SK-N-SH (cell line): ENCODE measurements around the gene ZNF296. TPM values are rescaled to one million over a fixed set of nuclear protein-coding genes. Genes with fewer than 3 reads are reported as not detected.

ENCODE experiments used
- CTCF ChIA-PET: fragments of 300-600, 350-600 bp; formaldehyde crosslinking; extraction: SDS; loops from one replicate; lab custom pipeline; 2021; lab: Yijun Ruan, JAX
- POLR2A ChIA-PET: fragments of 350-600 bp; sonication (Branson Sonifier 250); formaldehyde crosslinking; extraction: SDS; loops from one replicate; lab custom pipeline; 2020; ENCODE audit warnings: antibody characterized with exemption, inconsistent platforms; lab: Yijun Ruan, JAX
- DNase-seq: peaks from one replicate; pipeline ENCODE4 v3.0.0; 2012
- H2AFZ ChIP-seq: fragments of 200-600 bp; sonication (generic); 2 replicates; pipeline ENCODE4 v1.8.1; 2016; ENCODE audit warnings: antibody characterized with exemption, mild to moderate bottlenecking, low read depth
- H3F3A ChIP-seq: fragments of 200-600 bp; sonication (generic); replicated peaks from 2 replicates; pipeline ENCODE3; 2016; ENCODE audit warnings: antibody characterized with exemption, mild to moderate bottlenecking; ENCODE audit not compliant: insufficient read depth
- H3K27ac ChIP-seq, 2 experiments: fragments of 200-500 bp in 1 of 2; fragments of 200-600 bp in 1 of 2; sonication (Bioruptor generic) in 1 of 2; sonication (generic), shearing (Covaris generic) in 1 of 2; 2 replicates each; pipeline versions ENCODE4 v1.5.1 to v1.6.1; 2014 to 2016; ENCODE audit warnings: low read depth in 2 of 2, inconsistent platforms in 1 of 2, low read length in 1 of 2, mild to moderate bottlenecking in 1 of 2, mixed read lengths in 1 of 2
- H3K27me3 ChIP-seq: fragments of 200-600 bp; sonication (generic), shearing (Covaris generic); 2 replicates; pipeline ENCODE4 v1.6.1; 2016; ENCODE audit warnings: mixed run types; ENCODE audit not compliant: insufficient read depth
- H3K36me3 ChIP-seq, 2 experiments: fragments of 200-500 bp in 1 of 2; fragments of 200-600 bp in 1 of 2; sonication (Bioruptor generic) in 1 of 2; sonication (generic) in 1 of 2; replicated peaks in 1 of 2; 2 replicates each; pipeline versions ENCODE3 to v1.5.1; 2014 to 2016; ENCODE audit warnings: low read length in 1 of 2, mild to moderate bottlenecking in 1 of 2; ENCODE audit not compliant: insufficient read depth in 2 of 2, control insufficient read depth in 1 of 2
- H3K4me1 ChIP-seq, 2 experiments: fragments of 200-500 bp in 1 of 2; fragments of 200-600 bp in 1 of 2; sonication (Bioruptor generic) in 1 of 2; sonication (generic), shearing (Covaris generic) in 1 of 2; 2 replicates each; pipeline versions ENCODE4 v1.5.1 to v1.6.1; 2014 to 2016; ENCODE audit warnings: low read depth in 1 of 2, low read length in 1 of 2, mixed run types in 1 of 2; ENCODE audit not compliant: insufficient read depth in 2 of 2, control insufficient read depth in 1 of 2
- H3K4me2 ChIP-seq: fragments of 200-600 bp; sonication (generic), shearing (Covaris generic); 2 replicates; pipeline ENCODE4 v1.6.1; 2017; ENCODE audit warnings: mixed run types
- H3K4me3 ChIP-seq, 2 experiments: fragments of 200-500 bp in 1 of 2; fragments of 200-600 bp in 1 of 2; sonication (Bioruptor generic) in 1 of 2; sonication (generic), shearing (Covaris generic) in 1 of 2; 2 replicates each; pipeline versions ENCODE4 v1.5.1 to v1.8.1; 2014 to 2016; ENCODE audit warnings: low read depth in 2 of 2, inconsistent platforms in 1 of 2, low read length in 1 of 2, mild to moderate bottlenecking in 1 of 2, mixed read lengths in 1 of 2, moderate library complexity in 1 of 2
- H3K79me2 ChIP-seq: fragments of 200-600 bp; sonication (generic); 2 replicates; pipeline ENCODE4 v1.8.1; 2017; ENCODE audit warnings: mild to moderate bottlenecking; ENCODE audit not compliant: insufficient read depth
- H3K9ac ChIP-seq: fragments of 200-600 bp; sonication (generic); 2 replicates; pipeline ENCODE4 v1.6.1; 2017; ENCODE audit warnings: mixed run types
- H3K9me2 ChIP-seq: fragments of 200-600 bp; sonication (generic); 2 replicates; pipeline ENCODE4 v1.6.1; 2017; ENCODE audit warnings: mixed run types
- H3K9me3 ChIP-seq: fragments of 200-600 bp; sonication (generic); 2 replicates; pipeline ENCODE4 v1.6.1; 2017; ENCODE audit warnings: mixed run types, mild to moderate bottlenecking, moderate library complexity
- H4K20me1 ChIP-seq: fragments of 200-600 bp; sonication (generic); 2 replicates; pipeline ENCODE4 v1.6.1; 2017; ENCODE audit warnings: mild to moderate bottlenecking, mixed run types; ENCODE audit not compliant: insufficient read depth
- CHD2 ChIP-seq: fragments of 150-350 bp; IDR thresholded peaks from 2 replicates; pipeline ENCODE4 v1.6.1; 2018; ENCODE audit warnings: low read length; ENCODE audit not compliant: partially characterized antibody
- EP300 ChIP-seq, 2 experiments: IDR thresholded peaks; 2 replicates each; pipeline versions ENCODE4 v1.4.0 to v1.6.1; 2012; ENCODE audit warnings: borderline replicate concordance in 1 of 2, low read depth in 1 of 2, low read length in 1 of 2
- EZH2phosphoT487 ChIP-seq: fragments of 200-600 bp; sonication (generic); IDR thresholded peaks from 2 replicates; pipeline ENCODE4 v1.6.1; 2017; ENCODE audit warnings: low read depth, mixed run types, mild to moderate bottlenecking, antibody characterized with exemption, moderate library complexity, borderline replicate concordance
- FOXM1 ChIP-seq: IDR thresholded peaks from 2 replicates; pipeline ENCODE4 v1.4.0; 2012; ENCODE audit warnings: low read depth, mild to moderate bottlenecking
- GATA2 ChIP-seq: sonication (generic); formaldehyde crosslinking; IDR thresholded peaks from 2 replicates; pipeline ENCODE4 v1.5.0; 2020; ENCODE audit warnings: mild to moderate bottlenecking, missing genetic modification reagents
- JUND ChIP-seq: IDR thresholded peaks from 2 replicates; pipeline ENCODE4 v1.4.0; 2012
- MEF2A ChIP-seq: IDR thresholded peaks from 2 replicates; pipeline ENCODE4 v1.4.0; 2012; ENCODE audit warnings: low read depth, borderline replicate concordance
- MXI1 ChIP-seq: IDR thresholded peaks from 2 replicates; pipeline ENCODE4 v1.6.1; 2012; ENCODE audit warnings: mild to moderate bottlenecking, low read depth, low read length, improper control_type of control experiment
- NFIC ChIP-seq: IDR thresholded peaks from 2 replicates; pipeline ENCODE4 v1.4.0; 2012; ENCODE audit warnings: borderline replicate concordance
- NRF1 ChIP-seq: IDR thresholded peaks from 2 replicates; pipeline ENCODE4 v1.6.1; 2012; ENCODE audit warnings: low read depth, mild to moderate bottlenecking, low read length
- POLR2AphosphoS5 ChIP-seq: IDR thresholded peaks from 2 replicates; pipeline ENCODE4 v1.6.1; 2012; ENCODE audit warnings: low read depth, low read length
- RAD21 ChIP-seq: IDR thresholded peaks from 2 replicates; pipeline ENCODE4 v1.6.1; 2012; ENCODE audit warnings: mild to moderate bottlenecking, low read length
- RCOR1 ChIP-seq: fragments of 150-350 bp; IDR thresholded peaks from 2 replicates; pipeline ENCODE4 v1.6.1; 2017; ENCODE audit warnings: antibody characterized with exemption, low read length
- TAF1 ChIP-seq: IDR thresholded peaks from 2 replicates; pipeline ENCODE4 v1.6.1; 2012; ENCODE audit warnings: low read depth, mild to moderate bottlenecking, low read length, moderate library complexity, borderline replicate concordance
- TCF12 ChIP-seq: IDR thresholded peaks from 2 replicates; pipeline ENCODE4 v1.4.0; 2012
- TEAD4 ChIP-seq: IDR thresholded peaks from 2 replicates; pipeline ENCODE4 v1.4.0; 2012; ENCODE audit warnings: mild to moderate bottlenecking, borderline replicate concordance; ENCODE audit not compliant: insufficient read depth
- WGBS: methylation state at CpG from one replicate; pipeline ENCODE4 v1.1.6; 2017; ENCODE audit warnings: low lambda C conversion rate; 5-methylcytosine and 5-hydroxymethylcytosine counted together
- polyA plus RNA-seq, 3 experiments: library from polyadenylated mRNA; depleted of rRNA; stranded (reverse); fragments of >200 nt; gene quantifications; 2 replicates each; pipeline ENCODE4 v1.2.3, GENCODE V29; 2012
- TF ChIP-seq, protein P1 (sequence below): IDR thresholded peaks from 2 replicates; pipeline ENCODE4 v1.4.0; 2012; ENCODE audit warnings: low read depth, borderline replicate concordance
- TF ChIP-seq, protein P2 (sequence below): IDR thresholded peaks from 2 replicates; pipeline ENCODE4 v1.6.1; 2012; ENCODE audit warnings: mild to moderate bottlenecking, low read depth, low read length, moderate library complexity
- TF ChIP-seq, protein P3 (sequence below): IDR thresholded peaks from 2 replicates; pipeline ENCODE4 v1.4.0; 2012; ENCODE audit warnings: low read depth
- TF ChIP-seq, protein P4 (sequence below): fragments of 200-600 bp; sonication (generic); IDR thresholded peaks from 2 replicates; pipeline ENCODE4 v1.6.1; 2017; ENCODE audit warnings: antibody characterized with exemption, mild to moderate bottlenecking, moderate library complexity

ZNF296 gene
- polyA plus RNA-seq, 1 of the 3 experiments (the other 2 are of a cell fraction) = 0.21 TPM

GRCh38 chr19:45100201-45100600 is 23.9 kb upstream of the ZNF296 start:
- no peak for DNase-seq
- Histone ChIP-seq H4K20me1 (peaks cover 92% of the 10 kb centered on the region), H3K4me2 (peak overlapping the region; percentile 77; the same call in 1 of the 2 replicates), H3K9me2 (no peaks in the 10 kb centered on the region), H3K9ac (no peak overlapping the region), H3K36me3 (no peaks in the 10 kb centered on the region), H3K4me3 (no peak overlapping the region), H3K27ac (no peak overlapping the region), H3K9me3 (no peaks in the 10 kb centered on the region), H2AFZ (no peak overlapping the region), H3F3A (peaks cover 13% of the 10 kb centered on the region), H3K79me2 (peaks cover 97% of the 10 kb centered on the region), H3K27me3 (no peaks in the 10 kb centered on the region), H3K4me1 (peaks cover 14 to 32% of the 10 kb centered on the region in 2 experiments; a peak in 3 of 4 replicates)
- CTCF ChIA-PET = no interaction called here
- POLR2A ChIA-PET = no interaction called here
- 96% methylated on average over 3 of the region's 3 CpGs for WGBS
- TF ChIP-seq NRF1 (no peak), RCOR1 (no peak)

DNA sequence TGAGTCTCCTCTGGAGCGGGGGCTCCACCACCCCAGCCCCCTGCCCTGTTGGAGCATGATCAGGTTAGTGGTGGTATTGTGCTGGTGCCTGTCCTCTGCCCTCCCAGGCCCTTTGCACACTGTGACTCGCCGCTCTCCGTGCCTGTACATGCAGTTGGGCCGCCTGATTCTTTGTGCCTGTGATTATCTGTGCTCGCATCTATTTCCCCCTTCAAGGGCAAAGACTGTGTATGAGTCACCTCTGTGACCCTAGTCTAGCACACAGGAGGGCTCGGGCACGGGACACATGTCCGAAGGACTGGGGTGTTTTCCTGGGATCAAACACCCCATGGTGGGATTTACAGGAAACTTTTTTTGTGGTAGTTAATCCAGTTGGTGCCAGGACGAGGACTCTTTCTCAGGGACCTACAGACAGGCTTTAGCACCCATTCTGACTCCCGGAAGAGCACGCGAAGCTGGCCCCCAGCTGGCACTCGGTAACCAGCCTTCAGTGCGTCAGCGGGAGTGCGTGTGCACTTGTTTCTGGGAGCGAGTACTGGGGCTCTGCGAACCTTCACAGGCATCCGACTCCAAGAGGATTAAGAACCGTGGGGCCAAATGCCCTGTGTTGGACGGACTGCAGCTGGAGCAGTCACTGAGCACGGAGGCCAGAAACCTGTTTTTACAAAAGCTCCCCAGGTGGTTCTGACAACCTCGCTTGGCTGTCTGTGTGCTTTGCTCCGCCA is 23.4 kb upstream of the ZNF296 start:
- peaks cover 17 to 32% of the 10 kb centered on the region in 2 experiments; a peak in 3 of 4 replicates for H3K4me1 ChIP-seq
- H3K79me2 ChIP-seq = peaks cover 97% of the 10 kb centered on the region
- no peaks in the 10 kb centered on the region for H3K36me3 ChIP-seq
- peak overlapping the region; percentile 77; the same call in 1 of the 2 replicates for H3K4me2 ChIP-seq
- TF ChIP-seq EZH2phosphoT487 = no peak
- TF ChIP-seq, protein P1, sequence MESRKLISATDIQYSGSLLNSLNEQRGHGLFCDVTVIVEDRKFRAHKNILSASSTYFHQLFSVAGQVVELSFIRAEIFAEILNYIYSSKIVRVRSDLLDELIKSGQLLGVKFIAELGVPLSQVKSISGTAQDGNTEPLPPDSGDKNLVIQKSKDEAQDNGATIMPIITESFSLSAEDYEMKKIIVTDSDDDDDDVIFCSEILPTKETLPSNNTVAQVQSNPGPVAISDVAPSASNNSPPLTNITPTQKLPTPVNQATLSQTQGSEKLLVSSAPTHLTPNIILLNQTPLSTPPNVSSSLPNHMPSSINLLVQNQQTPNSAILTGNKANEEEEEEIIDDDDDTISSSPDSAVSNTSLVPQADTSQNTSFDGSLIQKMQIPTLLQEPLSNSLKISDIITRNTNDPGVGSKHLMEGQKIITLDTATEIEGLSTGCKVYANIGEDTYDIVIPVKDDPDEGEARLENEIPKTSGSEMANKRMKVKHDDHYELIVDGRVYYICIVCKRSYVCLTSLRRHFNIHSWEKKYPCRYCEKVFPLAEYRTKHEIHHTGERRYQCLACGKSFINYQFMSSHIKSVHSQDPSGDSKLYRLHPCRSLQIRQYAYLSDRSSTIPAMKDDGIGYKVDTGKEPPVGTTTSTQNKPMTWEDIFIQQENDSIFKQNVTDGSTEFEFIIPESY = no peak
- no peak for TF ChIP-seq MXI1
- TF ChIP-seq TEAD4 = no peak
- no peak for TF ChIP-seq GATA2 (CRISPR knock-in tag)
- no peak for TF ChIP-seq NFIC
- no peak for TF ChIP-seq RAD21
- no peak for TF ChIP-seq CHD2
- TF ChIP-seq MEF2A = no peak
- no peak for TF ChIP-seq FOXM1
- TF ChIP-seq JUND = no peak
- TF ChIP-seq, protein P2, sequence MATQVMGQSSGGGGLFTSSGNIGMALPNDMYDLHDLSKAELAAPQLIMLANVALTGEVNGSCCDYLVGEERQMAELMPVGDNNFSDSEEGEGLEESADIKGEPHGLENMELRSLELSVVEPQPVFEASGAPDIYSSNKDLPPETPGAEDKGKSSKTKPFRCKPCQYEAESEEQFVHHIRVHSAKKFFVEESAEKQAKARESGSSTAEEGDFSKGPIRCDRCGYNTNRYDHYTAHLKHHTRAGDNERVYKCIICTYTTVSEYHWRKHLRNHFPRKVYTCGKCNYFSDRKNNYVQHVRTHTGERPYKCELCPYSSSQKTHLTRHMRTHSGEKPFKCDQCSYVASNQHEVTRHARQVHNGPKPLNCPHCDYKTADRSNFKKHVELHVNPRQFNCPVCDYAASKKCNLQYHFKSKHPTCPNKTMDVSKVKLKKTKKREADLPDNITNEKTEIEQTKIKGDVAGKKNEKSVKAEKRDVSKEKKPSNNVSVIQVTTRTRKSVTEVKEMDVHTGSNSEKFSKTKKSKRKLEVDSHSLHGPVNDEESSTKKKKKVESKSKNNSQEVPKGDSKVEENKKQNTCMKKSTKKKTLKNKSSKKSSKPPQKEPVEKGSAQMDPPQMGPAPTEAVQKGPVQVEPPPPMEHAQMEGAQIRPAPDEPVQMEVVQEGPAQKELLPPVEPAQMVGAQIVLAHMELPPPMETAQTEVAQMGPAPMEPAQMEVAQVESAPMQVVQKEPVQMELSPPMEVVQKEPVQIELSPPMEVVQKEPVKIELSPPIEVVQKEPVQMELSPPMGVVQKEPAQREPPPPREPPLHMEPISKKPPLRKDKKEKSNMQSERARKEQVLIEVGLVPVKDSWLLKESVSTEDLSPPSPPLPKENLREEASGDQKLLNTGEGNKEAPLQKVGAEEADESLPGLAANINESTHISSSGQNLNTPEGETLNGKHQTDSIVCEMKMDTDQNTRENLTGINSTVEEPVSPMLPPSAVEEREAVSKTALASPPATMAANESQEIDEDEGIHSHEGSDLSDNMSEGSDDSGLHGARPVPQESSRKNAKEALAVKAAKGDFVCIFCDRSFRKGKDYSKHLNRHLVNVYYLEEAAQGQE = no peak
- TF ChIP-seq EP300 (IDR thresholded peaks at IDR 0.05; ENCODE audit: borderline replicate concordance in 1 of 2, low read depth in 1 of 2, low read length in 1 of 2) = no peak
- no peak for TF ChIP-seq TCF12
- TF ChIP-seq POLR2AphosphoS5 = no peak
- TF ChIP-seq, protein P3, sequence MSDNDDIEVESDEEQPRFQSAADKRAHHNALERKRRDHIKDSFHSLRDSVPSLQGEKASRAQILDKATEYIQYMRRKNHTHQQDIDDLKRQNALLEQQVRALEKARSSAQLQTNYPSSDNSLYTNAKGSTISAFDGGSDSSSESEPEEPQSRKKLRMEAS = no peak
- TF ChIP-seq, protein P4, sequence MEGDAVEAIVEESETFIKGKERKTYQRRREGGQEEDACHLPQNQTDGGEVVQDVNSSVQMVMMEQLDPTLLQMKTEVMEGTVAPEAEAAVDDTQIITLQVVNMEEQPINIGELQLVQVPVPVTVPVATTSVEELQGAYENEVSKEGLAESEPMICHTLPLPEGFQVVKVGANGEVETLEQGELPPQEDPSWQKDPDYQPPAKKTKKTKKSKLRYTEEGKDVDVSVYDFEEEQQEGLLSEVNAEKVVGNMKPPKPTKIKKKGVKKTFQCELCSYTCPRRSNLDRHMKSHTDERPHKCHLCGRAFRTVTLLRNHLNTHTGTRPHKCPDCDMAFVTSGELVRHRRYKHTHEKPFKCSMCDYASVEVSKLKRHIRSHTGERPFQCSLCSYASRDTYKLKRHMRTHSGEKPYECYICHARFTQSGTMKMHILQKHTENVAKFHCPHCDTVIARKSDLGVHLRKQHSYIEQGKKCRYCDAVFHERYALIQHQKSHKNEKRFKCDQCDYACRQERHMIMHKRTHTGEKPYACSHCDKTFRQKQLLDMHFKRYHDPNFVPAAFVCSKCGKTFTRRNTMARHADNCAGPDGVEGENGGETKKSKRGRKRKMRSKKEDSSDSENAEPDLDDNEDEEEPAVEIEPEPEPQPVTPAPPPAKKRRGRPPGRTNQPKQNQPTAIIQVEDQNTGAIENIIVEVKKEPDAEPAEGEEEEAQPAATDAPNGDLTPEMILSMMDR = no peak
- no peak for TF ChIP-seq TAF1
- TF ChIP-seq RCOR1 = no peak
- TF ChIP-seq, all 33 proteins: peak for 0
- H3K27me3 ChIP-seq = no peaks in the 10 kb centered on the region
- peaks cover 92% of the 10 kb centered on the region for H4K20me1 ChIP-seq
- H3K9me2 ChIP-seq = no peaks in the 10 kb centered on the region
- DNase-seq = no peak
- no peak overlapping the region for H3K4me3 ChIP-seq
- peak overlapping the region in 1 of 2 experiments; percentile 84; a peak in 1 of 4 replicates for H3K27ac ChIP-seq
- POLR2A ChIA-PET = no interaction called here
- 66% methylated on average over 14 of the region's 25 CpGs for WGBS
- CTCF ChIA-PET = no interaction called here
- no peak overlapping the region for H3K9ac ChIP-seq
- H2AFZ ChIP-seq = no peak overlapping the region
- peaks cover 13% of the 10 kb centered on the region for H3F3A ChIP-seq
- H3K9me3 ChIP-seq = no peaks in the 10 kb centered on the region
